ENCODE measurements around the gene DHCR7. TPM values are rescaled to one million over a fixed set of nuclear protein-coding genes. Genes with fewer than 3 reads are reported as not detected.

The DHCR7 gene
- total and polyA plus RNA-seq, 5 donors, result 28.7 to 73.5 (median 58.9) TPM

- 93% methylated on average over 34 of the region's 34 CpGs for WGBS
Observed at GRCh38 chr11:71463331-71464211, 15.4 kb upstream of the DHCR7 start.

GRCh38 chr11:71462726-71463125 lies 14.5 kb upstream of the DHCR7 start:
- no peak overlapping the region for H3K4me3 ChIP-seq (ENCODE audit: low read length)
- H3K4me1 ChIP-seq (ENCODE audit: control insufficient read depth, insufficient read depth, low read length), result no peaks in the 10 kb centered on the region
- no peaks in the 10 kb centered on the region for H3K9me3 ChIP-seq (ENCODE audit: control insufficient read depth, low read length)
- DNase-seq, result no peak
- no peak for ATAC-seq
- no peak overlapping the region for H3K27ac ChIP-seq (ENCODE audit: low read length)
- H3K27me3 ChIP-seq (ENCODE audit: control insufficient read depth, insufficient read depth), result no peaks in the 10 kb centered on the region
- 88% methylated on average over 11 of the region's 11 CpGs for WGBS
- intact Hi-C loops (cut with DNase I), result no loop called here

More at GRCh38 chr11:71463331-71464211, 15.4 kb upstream of the DHCR7 start:
- ATAC-seq (no peak), DNase-seq (peak in 1 of 3 donors; percentile 38)
- intact Hi-C loops (cut with DNase I), result no loop called here
- H3K9me3 ChIP-seq (ENCODE audit: control insufficient read depth, low read length), result no peaks in the 10 kb centered on the region
- no peaks in the 10 kb centered on the region for H3K27me3 ChIP-seq (ENCODE audit: control insufficient read depth, insufficient read depth)
- H3K27ac ChIP-seq (ENCODE audit: low read length), result no peak overlapping the region
- no peak overlapping the region for H3K4me3 ChIP-seq (ENCODE audit: low read length)
- H3K4me1 ChIP-seq (ENCODE audit: control insufficient read depth, insufficient read depth, low read length), result no peaks in the 10 kb centered on the region

GRCh38 chr11:71461696-71462095 lies 13.5 kb upstream of the DHCR7 start:
- no peak for DNase-seq
- intact Hi-C loops (cut with DNase I), result no loop called here

GRCh38 chr11:71459767-71460320 lies 11.7 kb upstream of the DHCR7 start:
- no peaks in the 10 kb centered on the region for H3K4me1 ChIP-seq (ENCODE audit: control insufficient read depth, insufficient read depth, low read length)
- ATAC-seq, result no peak
- 75% methylated on average over 11 of the region's 11 CpGs for WGBS
- H3K27me3 ChIP-seq (ENCODE audit: control insufficient read depth, insufficient read depth), result no peaks in the 10 kb centered on the region
- intact Hi-C loops (cut with DNase I), result no loop called here
- DNase-seq, result peak in 1 of 3 donors; percentile 3
- no peak overlapping the region for H3K27ac ChIP-seq (ENCODE audit: low read length)
- no peaks in the 10 kb centered on the region for H3K9me3 ChIP-seq (ENCODE audit: control insufficient read depth, low read length)
- H3K4me3 ChIP-seq (ENCODE audit: low read length), result no peak overlapping the region

More at GRCh38 chr11:71461696-71462095, 13.5 kb upstream of the DHCR7 start:
- ATAC-seq, result no peak
- Histone ChIP-seq H3K9me3 (ENCODE audit: control insufficient read depth, low read length) (no peaks in the 10 kb centered on the region), H3K27me3 (ENCODE audit: control insufficient read depth, insufficient read depth) (no peaks in the 10 kb centered on the region), H3K4me1 (ENCODE audit: control insufficient read depth, insufficient read depth, low read length) (no peaks in the 10 kb centered on the region), H3K4me3 (ENCODE audit: low read length) (no peak overlapping the region), H3K27ac (ENCODE audit: low read length) (no peak overlapping the region)
- 89% methylated on average over 9 of the region's 9 CpGs for WGBS

- DNase-seq (peak in 2 of 3 donors; percentile 7 to 37), ATAC-seq (no peak)
- intact Hi-C loops (cut with DNase I), result no loop called here
- Histone ChIP-seq H3K4me3 (ENCODE audit: low read length) (no peak overlapping the region), H3K27me3 (ENCODE audit: control insufficient read depth, insufficient read depth) (no peaks in the 10 kb centered on the region), H3K4me1 (ENCODE audit: control insufficient read depth, insufficient read depth, low read length) (no peaks in the 10 kb centered on the region), H3K9me3 (ENCODE audit: control insufficient read depth, low read length) (no peaks in the 10 kb centered on the region), H3K27ac (ENCODE audit: low read length) (no peak overlapping the region)
- WGBS, result 92% methylated on average over 23 of the region's 23 CpGs
Observed at GRCh38 chr11:71459076-71459766, 11.0 kb upstream of the DHCR7 start.

GRCh38 chr11:71458146-71459070 lies 10.2 kb upstream of the DHCR7 start:
- Histone ChIP-seq H3K27me3 (ENCODE audit: control insufficient read depth, insufficient read depth) (no peaks in the 10 kb centered on the region), H3K9me3 (ENCODE audit: control insufficient read depth, low read length) (no peaks in the 10 kb centered on the region), H3K27ac (ENCODE audit: low read length) (no peak overlapping the region), H3K4me3 (ENCODE audit: low read length) (no peak overlapping the region), H3K4me1 (ENCODE audit: control insufficient read depth, insufficient read depth, low read length) (peaks cover 2% of the 10 kb centered on the region)
- DNase-seq (peak in 1 of 3 donors; percentile 4), ATAC-seq (no peak)
- intact Hi-C loops (cut with DNase I), result no loop called here
- 94% methylated on average over 26 of the region's 26 CpGs for WGBS

GRCh38 chr11:71456831-71457230 lies 8.6 kb upstream of the DHCR7 start:
- DNase-seq, result peak in 1 of 3 donors; percentile 2
- Histone ChIP-seq H3K27ac (ENCODE audit: low read length) (no peak overlapping the region), H3K4me1 (ENCODE audit: control insufficient read depth, insufficient read depth, low read length) (peaks cover 2% of the 10 kb centered on the region), H3K9me3 (ENCODE audit: control insufficient read depth, low read length) (no peaks in the 10 kb centered on the region), H3K4me3 (ENCODE audit: low read length) (no peak overlapping the region), H3K27me3 (ENCODE audit: control insufficient read depth, insufficient read depth) (no peaks in the 10 kb centered on the region)
- no peak for ATAC-seq
- intact Hi-C loops (cut with DNase I), result no loop called here
- 95% methylated on average over 10 of the region's 10 CpGs for WGBS

GRCh38 chr11:71456294-71456693 lies 8.1 kb upstream of the DHCR7 start:
- 91% methylated on average over 8 of the region's 8 CpGs for WGBS
- peak in 1 of 3 donors; percentile 10 for DNase-seq
- Histone ChIP-seq H3K27me3 (ENCODE audit: control insufficient read depth, insufficient read depth) (no peaks in the 10 kb centered on the region), H3K4me1 (ENCODE audit: control insufficient read depth, insufficient read depth, low read length) (peaks cover 2% of the 10 kb centered on the region), H3K27ac (ENCODE audit: low read length) (no peak overlapping the region), H3K9me3 (ENCODE audit: control insufficient read depth, low read length) (no peaks in the 10 kb centered on the region), H3K4me3 (ENCODE audit: low read length) (no peak overlapping the region)
- intact Hi-C loops (cut with DNase I), result no loop called here
- ATAC-seq, result no peak

- Histone ChIP-seq H3K27ac (ENCODE audit: low read length) (no peak overlapping the region), H3K4me1 (ENCODE audit: control insufficient read depth, insufficient read depth, low read length) (peaks cover 2% of the 10 kb centered on the region), H3K9me3 (ENCODE audit: control insufficient read depth, low read length) (no peaks in the 10 kb centered on the region), H3K27me3 (ENCODE audit: control insufficient read depth, insufficient read depth) (no peaks in the 10 kb centered on the region), H3K4me3 (ENCODE audit: low read length) (no peak overlapping the region)
- DNase-seq (no peak), ATAC-seq (no peak)
- 72% methylated on average over 7 of the region's 7 CpGs for WGBS
- intact Hi-C loops (cut with DNase I), result no loop called here
Observed at GRCh38 chr11:71454470-71455113, 6.4 kb upstream of the DHCR7 start.

- Histone ChIP-seq H3K4me3 (ENCODE audit: low read length) (peak overlapping the region; percentile 54), H3K27ac (ENCODE audit: low read length) (no peak overlapping the region), H3K4me1 (ENCODE audit: control insufficient read depth, insufficient read depth, low read length) (peaks cover 2% of the 10 kb centered on the region), H3K9me3 (ENCODE audit: control insufficient read depth, low read length) (no peaks in the 10 kb centered on the region), H3K27me3 (ENCODE audit: control insufficient read depth, insufficient read depth) (no peaks in the 10 kb centered on the region)
- ATAC-seq (no peak), DNase-seq (no peak)
- 63% methylated on average over 7 of the region's 7 CpGs for WGBS
- intact Hi-C loops (cut with DNase I), result no loop called here
Observed at GRCh38 chr11:71453918-71454304, 5.7 kb upstream of the DHCR7 start.
